Loucy (cell line): ENCODE data around the gene HOXA7.

Source experiments
- CTCF ChIP-seq: fragments of 200-600 bp; sonication (generic); conservative IDR thresholded peaks from 2 replicates; pipeline ENCODE4 v1.5.1; 2014; ENCODE audit warnings: mild to moderate bottlenecking, antibody characterized with exemption, low read length
- EZH2phosphoT487 ChIP-seq: fragments of 200-600 bp; IDR thresholded peaks from 2 replicates; pipeline ENCODE4 v1.6.1; 2018; ENCODE audit warnings: antibody characterized with exemption, mild to moderate bottlenecking, moderate library complexity, borderline replicate concordance

GRCh38 chr7:27111042-27111750 is 45.3 kb downstream of the HOXA7 start:
- no peak for TF ChIP-seq CTCF
- TF ChIP-seq EZH2phosphoT487, result no peak
